Urothelium cell line (cell line): ENCODE measurements around the gene CALML3.

ENCODE experiments used
- DNase-seq: peaks from one replicate; pipeline ENCODE4 v3.0.0; 2011; ENCODE audit warnings: low spot score, mixed read lengths
- FAIRE-seq: peaks from 2 replicates; lab custom pipeline; 2011; peaks lifted over from hg19 to GRCh38; lab: Jason Lieb, UNC

CALML3 gene

DNA sequence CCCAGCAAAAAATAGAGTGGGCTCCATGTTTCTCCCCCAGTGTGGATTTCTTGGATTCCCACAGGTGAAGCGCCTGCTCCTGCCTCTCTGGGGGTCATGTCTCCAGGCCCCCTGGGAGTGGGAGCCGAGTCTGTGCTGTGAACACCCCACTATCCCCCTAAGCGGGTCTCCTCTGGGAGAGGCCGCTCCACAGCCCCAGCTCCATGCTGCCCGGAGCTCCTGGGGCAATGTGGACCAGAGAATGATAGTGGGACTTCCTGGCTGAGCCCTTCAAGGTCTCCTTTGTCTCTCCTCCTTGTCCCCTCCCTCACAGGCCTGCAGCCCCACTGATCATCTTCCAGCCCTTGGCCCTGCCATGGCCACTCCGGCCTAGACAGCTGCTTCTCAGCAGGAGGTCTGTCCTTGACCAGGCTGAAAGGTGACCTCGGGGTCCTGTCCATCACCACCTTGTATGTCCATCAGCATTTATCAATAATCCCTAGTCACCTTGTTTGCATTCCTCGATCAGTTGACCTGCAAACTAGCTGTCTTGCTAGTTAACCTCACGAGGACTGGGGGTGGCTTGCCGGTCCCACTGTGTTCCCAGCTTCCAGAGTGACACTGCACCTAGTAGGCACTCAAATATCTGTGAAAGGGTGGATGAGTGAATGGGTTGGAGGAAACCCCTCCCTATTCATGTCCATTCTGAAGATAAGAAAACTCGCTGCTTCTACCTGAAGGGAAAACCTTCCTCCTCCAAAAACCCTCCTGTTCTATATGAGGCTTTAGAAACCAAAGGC is 776 bp upstream of the CALML3 start:
- FAIRE-seq (no peak), DNase-seq (no peak)

DNA sequence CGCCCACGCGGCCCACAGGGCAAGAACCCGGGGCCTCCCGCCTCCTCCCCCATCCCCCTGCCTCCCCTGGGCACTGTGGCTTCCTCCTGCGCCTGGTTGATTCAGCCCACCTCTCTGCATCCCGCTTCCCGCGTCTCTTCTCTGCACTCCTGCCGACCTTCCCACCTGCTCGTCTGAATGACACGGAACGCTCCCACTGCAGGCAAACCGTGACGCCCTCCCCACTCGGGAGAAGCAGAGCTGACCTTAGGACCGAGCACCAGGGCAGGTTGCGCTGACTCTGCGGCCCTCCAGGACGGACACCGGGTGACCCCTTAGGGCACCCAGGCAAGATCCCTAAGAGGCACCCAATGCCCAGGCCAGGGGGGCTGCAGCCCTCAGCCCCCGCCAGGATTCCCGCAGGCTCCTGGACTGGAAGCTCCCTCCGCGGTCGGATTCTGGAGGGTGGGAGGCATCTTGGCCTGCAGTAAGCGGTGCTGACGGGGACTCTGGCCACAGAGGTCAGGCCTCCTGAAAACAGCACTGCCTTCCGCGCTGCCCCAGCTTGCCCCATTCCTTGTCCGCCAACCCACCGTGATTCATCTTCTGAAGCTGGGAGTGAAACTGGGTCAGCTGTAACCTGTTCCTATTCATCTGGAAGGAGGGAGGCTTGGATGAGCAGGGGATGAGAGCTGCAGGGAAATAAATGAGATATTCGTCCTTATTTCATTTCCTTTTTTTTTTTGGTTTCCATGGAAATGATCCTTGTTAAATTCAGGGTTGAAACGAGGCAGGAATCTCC is 990 bp downstream of the CALML3 start:
- FAIRE-seq (no peak), DNase-seq (no peak)

DNA sequence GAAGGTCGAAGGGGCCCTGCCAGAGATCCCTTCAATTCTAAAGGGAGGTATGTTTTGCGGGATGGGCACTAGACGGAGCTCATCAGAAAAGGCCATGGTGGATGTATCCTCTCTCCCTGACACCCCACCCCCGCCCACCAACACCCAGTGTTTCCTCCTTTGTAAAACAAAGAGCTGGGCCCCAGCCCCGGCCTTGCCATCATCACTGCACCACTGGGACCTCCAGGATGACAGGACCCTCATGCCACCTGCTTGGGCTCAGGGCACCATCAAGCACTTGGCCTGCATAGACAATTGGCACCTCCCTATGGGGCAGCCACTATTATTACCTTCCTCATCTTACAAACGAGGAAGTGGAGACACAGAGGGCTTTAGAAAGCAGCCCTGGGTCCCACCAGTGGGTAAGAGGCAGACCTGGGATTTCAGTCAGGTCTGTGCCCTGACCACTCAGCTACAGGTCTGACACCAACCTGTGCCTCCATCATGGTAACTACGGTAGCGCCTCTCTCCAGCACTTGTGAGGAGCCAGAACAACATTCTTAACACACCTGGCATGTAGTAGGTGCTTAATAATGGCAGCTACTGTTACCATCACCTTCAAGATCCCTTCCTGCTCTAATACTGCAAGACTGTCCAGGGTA is 2.0 kb downstream of the CALML3 start:
- DNase-seq (no peak), FAIRE-seq (no peak)

DNA sequence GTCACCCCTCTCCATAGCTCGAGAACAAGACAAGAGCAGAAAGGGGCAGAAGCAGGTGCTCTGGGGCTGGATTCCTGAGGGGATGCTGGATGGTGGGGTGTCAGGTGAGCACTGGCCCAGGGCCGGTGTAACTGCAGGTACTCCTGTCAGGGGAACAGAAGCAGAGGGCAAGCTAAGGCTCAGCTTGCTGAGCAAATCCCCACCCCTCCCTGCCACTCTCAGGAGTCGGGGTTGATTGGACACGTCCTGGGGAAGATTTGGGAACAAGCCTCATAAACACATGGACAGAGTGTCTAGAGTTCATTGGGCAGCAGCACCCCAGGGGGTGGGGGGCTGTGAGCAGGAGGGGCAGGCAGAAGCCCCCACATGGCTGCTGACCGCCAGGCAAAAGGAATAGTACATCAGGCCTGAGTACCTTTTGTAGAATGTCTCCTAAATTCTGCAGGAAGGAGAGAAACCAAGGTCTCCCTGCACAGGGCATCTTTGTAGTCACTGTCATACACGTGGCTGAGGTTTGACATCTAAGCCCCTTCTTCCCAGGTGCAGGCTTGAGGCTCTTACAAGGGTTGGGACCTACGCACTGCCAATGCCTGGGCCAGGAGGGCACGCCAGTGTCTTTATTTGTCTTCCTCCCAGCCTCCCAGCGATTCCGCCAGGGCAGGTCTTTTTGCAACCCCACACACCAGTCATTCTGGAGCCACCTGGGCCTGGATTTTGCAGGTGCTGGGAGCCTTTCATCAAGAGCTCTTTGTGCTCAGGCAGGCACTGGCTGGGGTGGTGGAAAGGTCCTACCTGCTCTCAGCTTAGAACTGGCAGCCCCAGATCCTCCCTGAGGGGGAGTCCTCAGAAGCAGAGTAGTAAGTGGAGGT is 2.8 kb downstream of the CALML3 start:
- DNase-seq (no peak), FAIRE-seq (no peak)

DNA sequence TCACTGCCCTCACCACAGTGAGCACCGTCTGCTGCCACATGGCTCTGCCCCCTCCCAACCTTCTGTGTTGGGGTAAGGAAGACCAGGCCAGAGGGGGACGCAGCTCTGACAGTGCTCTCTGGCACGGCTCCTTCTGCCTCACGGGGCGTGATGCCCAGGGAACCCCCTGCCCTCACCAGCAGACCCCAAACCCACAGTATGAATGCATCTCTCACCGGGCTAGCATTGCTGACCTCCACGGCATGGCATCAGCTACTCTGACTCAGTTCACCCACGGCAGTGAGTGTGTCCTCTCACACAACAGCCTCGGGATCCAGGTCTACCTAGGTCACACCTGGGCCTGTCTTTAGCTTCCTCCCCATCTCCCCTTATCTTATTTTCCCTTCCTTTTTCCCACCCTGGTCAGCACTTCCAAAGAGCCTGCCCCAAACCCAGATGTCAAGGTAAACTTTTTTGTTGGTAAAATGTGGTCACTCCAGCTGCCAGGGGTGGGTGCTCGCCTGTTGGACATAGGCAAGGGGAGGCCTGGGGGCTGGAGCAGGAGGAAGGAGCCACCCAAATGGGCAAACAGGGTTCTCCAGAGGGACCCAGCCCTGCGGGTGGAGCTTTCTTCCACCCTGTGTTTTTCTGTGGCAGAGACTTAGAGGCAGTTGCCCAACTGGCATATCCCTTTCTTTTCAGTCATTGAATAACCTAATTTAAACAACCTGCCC is 4.4 kb downstream of the CALML3 start:
- DNase-seq (no peak), FAIRE-seq (no peak)

DNA sequence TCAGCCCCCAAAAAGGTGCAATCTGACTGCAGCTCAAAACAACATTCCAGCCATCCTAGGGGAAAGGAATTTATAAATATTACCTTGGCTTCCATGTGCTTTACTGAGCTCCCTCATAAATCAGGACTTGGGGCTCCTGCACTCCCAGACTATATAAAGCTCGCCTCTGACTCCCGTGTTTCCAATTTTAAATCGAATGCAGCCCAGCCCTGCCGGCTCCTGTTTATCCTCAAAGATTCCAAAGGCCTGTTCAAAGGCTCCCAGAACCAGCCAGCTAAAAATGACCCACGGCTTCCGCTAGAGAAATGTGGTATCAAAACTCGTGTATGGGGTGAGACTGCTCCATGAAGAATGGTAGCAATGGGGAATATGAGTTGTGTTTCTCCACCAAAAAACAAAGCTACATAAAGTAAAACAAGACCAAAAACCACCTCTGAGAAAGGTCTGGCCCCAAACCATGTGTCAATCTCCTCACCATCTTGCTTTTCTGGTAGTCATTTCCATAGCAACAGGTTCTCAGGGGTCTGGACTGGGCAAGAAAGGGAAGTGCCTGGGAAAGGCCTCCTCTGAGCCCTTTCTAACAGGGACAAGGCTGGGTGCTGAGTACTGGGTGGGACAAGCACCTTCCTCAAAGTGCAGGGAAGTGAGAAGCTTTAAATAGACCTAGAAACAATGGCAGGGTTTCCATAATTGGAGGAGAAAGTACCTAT is 5.1 kb downstream of the CALML3 start:
- FAIRE-seq: no peak

DNA sequence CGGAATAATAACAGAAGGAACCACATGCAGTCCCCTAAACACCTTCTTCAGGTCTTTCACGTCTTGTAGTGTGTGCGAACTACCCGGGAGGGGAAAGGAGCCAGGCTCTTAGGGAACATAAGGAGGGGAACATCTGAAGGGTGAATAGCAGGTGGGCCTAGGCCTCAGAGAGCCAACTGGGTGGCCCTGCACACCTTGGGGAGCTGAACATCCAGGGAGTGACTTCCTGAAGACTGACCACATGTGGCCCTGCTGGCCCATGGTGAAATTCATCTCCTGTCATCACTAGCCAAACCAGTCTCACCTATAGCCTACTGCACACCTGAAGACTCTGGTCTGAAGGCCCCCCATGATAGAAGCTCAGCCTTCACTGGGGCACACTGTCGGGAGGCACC is 5.6 kb downstream of the CALML3 start:
- FAIRE-seq: no peak
- no peak for DNase-seq

More for the DNA sequence above, 5.1 kb downstream of the CALML3 start:
- DNase-seq: no peak

DNA sequence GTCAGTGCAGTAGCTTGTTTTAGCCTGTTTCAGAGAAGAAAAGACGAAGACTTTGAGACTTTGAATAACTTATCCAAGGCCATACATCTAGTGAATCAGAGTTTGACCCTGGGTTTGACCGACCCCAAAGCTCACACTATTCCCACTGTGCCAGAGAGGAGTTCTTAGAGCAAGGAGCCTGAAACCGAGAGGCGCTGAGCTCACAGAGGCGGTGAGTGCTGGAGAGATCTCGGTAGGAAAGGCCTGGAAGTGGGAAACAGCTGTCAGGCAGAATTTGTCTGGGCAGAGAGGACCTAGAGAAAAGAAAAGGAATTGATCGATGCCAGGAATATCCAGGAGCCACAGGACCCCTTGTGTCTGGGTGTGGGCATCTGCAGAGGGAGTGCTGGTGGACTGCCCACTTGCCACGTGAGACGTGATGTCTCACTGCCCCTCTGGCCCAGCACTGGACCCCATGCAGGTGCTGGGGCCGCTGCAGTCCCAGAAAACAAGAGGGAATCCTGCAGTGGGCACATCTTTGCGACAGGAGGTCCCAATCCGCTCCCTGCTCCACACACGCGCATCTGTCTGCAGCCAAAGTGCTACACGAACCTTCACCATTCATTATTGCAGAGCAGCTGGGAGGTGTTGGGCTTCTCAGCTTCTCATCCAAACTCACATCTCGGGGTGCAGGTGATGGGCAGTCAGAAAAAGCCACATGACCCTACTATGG is 6.2 kb downstream of the CALML3 start:
- peak; percentile 23 for FAIRE-seq
- no peak for DNase-seq

DNA sequence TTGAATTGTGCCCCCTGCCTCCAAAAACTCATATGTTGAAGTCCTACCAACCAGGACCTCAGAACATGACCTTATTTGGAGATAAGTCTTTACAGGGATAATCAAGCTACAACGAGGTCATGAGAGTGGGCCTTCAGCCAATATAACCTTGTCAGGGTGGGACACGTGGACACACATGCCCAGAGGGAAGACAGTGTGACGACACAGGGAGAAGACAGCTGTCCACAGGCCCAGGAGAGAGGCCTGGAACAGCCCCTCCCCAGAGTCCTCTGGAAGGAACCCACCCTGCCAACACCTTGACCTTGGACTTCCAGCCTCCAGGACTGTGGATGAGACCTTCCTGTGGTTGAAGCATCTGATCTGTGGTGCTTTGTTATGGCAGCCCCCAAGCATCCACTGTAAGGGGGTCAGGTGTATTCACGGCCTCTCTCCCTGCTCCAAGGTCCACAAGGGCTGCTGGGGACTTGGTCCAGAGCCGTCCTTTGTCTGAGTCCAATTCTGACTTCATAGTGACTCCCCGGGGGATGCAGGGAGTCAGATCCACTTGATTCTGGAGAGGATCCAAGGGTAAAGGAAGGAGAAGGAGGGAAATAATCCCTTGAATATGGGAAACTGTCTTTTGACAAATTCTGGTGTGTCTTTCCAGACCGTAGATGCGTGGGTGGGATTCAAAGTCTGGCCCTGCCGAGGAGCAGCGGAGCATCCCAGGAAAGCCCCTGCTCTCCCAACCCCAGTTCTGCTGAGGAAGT is 7.0 kb downstream of the CALML3 start:
- no peak for FAIRE-seq
- no peak for DNase-seq

DNA sequence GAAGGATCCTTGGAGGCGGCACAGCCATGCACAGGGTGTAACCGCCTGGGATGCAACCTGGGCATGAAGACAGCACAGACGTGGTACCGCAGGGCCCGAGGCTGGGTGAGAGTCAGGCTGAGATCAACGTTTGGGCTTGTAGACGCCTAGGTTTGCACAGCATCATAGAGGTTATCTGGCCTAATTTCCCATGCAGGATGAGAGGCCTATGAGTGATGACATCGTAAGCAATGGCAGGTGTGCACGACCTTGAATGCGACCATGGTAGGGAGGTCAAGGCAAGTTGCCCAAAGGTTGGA is 7.5 kb downstream of the CALML3 start:
- FAIRE-seq (no peak), DNase-seq (no peak)

DNA sequence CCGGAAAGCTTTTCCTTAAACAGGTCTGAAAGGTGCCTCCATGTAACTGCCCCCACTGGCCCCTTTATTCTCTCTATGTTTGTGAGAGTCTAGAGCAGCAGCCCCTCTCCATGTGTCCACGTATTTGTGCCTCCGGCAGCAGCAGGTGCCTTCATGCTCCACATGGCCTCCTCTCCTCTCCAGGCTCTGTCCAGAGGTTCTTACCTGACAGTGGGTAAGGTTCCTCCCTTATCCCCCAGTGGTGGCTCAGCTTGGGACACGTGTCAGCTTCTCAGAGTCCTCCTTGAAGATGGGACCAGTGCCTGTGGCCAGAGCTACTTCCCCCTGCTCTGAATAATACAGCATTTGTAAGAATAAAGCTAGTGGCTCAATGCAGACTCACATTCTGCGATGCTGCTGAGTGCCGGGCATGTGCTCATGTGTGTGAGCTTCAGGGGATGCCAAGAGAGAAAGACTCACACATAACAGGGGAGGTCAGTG is 7.9 kb downstream of the CALML3 start:
- no peak for FAIRE-seq

DNA sequence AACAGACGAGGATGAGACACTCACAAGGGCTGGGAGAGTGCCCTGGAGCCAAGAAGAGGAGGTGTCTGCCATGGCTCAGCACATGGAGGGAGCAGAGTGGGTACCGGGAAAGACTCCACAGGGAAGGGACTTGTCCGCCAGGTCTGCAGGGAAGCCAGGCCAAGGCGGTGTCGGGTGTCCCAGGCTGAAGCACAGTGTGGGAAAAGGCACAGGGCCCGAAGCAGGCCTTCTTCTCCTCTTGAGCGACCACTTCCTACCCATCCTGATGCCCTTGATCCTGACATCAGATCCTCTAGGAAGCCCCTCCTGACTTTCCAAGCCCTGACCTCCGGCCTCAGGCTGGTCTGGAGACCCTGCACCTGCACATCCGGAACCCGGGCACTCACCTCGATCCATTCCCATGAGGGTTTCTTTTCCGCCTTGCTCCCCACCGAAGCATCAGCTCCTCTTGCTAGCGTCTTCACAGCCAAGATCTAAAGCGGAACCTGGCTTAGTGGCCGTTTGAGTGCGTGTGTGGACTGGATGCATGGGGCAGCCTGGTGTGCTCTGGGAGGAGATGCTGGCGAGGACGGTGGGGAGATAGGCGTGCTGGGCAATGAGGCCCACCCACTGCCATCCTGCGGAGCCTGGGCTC is 8.5 kb downstream of the CALML3 start:
- no peak for FAIRE-seq

More for the DNA sequence above, 7.9 kb downstream of the CALML3 start:
- DNase-seq: no peak

DNA sequence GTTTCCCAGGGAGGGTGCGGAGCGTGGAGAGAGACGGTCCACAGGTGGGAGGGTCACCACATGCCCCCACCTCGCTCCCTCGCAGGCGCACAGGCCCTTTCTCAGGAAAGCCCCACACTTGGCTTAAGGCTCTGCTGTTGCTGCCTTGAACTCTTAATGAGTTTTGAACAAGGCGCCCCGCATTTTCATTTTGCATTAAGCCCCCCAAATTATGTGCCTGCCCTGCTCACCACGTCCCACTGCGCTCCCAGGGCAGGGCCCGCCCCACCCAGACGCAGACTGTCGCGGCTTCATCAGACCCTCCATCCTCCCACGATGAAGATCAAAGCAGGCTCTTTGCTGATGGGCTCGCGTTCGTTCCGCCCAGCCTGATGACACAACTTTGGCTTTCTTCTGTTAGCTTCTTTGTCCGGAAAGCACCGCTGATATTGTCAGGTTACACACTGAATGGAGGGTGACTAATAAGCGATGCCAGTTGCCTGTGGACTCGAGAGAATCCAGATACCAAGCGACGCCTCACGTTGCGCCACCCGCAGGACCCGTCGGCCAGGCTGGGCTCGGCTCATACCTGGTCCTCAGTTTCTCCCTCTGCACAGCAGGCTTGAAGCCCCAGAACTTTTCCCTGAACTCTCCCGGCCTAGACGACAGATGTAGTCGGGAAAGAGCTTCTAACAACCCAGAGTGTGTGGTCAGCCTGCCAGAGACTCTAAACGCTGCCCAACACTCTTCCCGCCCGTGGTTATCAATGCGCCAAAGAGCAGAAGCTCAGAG is 9.5 kb downstream of the CALML3 start:
- DNase-seq: no peak
- no peak for FAIRE-seq

More for the DNA sequence above, 8.5 kb downstream of the CALML3 start:
- DNase-seq: no peak

DNA sequence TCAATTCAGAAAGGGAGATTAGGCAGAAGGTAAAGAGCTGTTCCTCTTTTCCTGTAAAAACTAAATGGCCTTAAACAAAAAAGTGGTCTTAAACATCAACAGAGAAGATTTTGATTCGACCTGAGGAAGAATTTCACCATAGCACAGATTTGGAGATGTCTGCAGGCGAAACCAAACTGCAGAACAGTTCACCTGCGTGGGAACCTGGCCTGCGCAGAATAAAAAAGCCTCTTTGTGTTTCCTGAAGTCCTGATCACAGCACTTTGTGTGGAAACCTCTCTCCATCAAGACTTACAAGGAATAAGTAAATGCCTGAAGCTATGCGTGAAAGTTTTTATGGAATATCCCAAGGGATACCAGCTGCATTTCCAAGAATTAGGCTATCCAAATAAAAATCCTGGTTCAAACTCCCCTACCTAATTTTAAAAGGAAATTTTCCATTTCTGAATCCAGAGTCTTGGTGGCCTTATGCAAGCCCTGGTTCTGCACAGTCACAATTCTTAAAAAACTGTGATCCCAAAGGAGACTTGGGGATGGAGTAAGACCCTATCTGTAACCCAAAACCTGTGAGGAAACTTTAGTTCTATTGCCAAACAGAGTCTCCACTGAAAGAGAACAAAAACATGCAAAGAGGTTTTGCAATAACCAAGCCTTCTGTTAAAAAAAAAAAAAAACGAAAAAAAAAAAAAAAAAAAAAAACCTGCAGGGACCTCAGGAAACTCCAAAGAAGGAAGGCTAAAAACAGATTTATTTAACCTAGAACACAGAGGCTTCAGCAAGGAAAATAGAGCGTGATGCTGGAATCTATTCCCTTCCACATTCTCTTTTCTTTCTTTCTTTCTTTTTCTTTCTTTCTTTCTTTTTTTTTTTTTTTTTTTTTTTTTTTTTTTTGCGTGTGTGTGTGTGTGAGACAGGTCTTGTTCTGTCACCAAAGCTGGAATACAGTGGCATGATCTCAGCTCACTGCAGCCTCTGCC is 10.4 kb downstream of the CALML3 start:
- DNase-seq (no peak), FAIRE-seq (no peak)

DNA sequence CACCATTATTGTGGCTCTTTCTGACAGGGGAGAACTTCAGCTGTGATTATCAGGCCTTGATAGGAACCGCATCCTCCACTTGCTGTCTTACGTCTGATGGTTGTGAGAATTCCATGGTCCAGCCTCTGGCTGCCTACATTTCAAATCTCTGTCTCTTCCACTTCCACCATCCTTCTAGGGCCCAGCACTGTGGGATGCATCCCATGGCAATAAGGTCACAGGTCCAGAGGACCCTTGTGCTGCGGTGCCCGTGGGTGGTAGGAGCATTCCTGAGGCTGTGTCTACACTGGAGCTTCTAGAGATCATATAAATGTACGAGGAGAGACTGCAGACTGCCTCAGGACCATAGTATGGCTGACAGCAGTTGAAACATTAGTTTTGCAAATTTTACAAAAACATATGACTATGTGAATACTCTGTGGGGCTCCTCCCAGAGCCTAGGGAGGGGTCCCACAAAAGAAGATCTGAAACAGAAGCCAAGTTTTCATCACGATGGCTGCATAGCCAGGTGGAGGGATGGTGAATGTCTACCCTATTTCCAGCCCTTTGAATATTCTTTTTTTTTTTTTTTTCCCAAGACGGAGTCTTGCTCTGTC is 11.8 kb downstream of the CALML3 start:
- no peak for FAIRE-seq

More for the DNA sequence above, 11.8 kb downstream of the CALML3 start:
- no peak for DNase-seq
